Hepatocyte (in vitro differentiated cells): Measurements from ENCODE around the gene CLCN4. TPM values are rescaled to one million over a fixed set of nuclear protein-coding genes. Genes with fewer than 3 reads are reported as not detected.

Experiments used
- DNase-seq: peaks from one replicate; pipeline ENCODE4 v3.0.0-alpha.2; 2016; ENCODE audit warnings: low spot score
- H2AFZ ChIP-seq: fragments of 200-600 bp; sonication (generic); 2 replicates; pipeline ENCODE4 v1.6.0; 2016; ENCODE audit warnings: antibody characterized with exemption, mild to moderate bottlenecking
- H3K27ac ChIP-seq: fragments of 200-600 bp; sonication (generic); 2 replicates; pipeline ENCODE4 v1.5.1; 2016; ENCODE audit warnings: mild to moderate bottlenecking
- H3K27me3 ChIP-seq: fragments of 200-600 bp; sonication (generic); 2 replicates; pipeline ENCODE4 v1.6.1; 2016
- H3K36me3 ChIP-seq: fragments of 200-600 bp; sonication (generic); replicated peaks from 2 replicates; pipeline ENCODE4 v1.5.1; 2016; ENCODE audit warnings: low read depth; ENCODE audit not compliant: insufficient read depth
- H3K4me1 ChIP-seq: fragments of 200-600 bp; sonication (generic); 2 replicates; pipeline ENCODE4 v1.5.1; 2016; ENCODE audit warnings: mild to moderate bottlenecking, moderate library complexity; ENCODE audit not compliant: insufficient read depth
- H3K4me2 ChIP-seq: fragments of 200-600 bp; sonication (generic); 2 replicates; pipeline ENCODE4 v1.6.0; 2016
- H3K4me3 ChIP-seq: fragments of 200-600 bp; sonication (generic); 2 replicates; pipeline ENCODE4 v1.5.1; 2016; ENCODE audit warnings: mild to moderate bottlenecking
- H3K79me2 ChIP-seq: fragments of 200-600 bp; sonication (generic); 2 replicates; pipeline ENCODE4 v1.6.0; 2017; ENCODE audit warnings: mild to moderate bottlenecking
- H3K9me2 ChIP-seq: fragments of 200-600 bp; sonication (generic); replicated peaks from 2 replicates; pipeline ENCODE4 v1.6.0; 2017; ENCODE audit warnings: mild to moderate bottlenecking; ENCODE audit not compliant: insufficient read depth
- H3K9me3 ChIP-seq: fragments of 200-600 bp; sonication (generic); 2 replicates; pipeline ENCODE4 v1.5.1; 2016; ENCODE audit warnings: low read depth, mild to moderate bottlenecking
- H4K20me1 ChIP-seq: fragments of 200-600 bp; sonication (generic); 2 replicates; pipeline ENCODE4 v1.6.0; 2016; ENCODE audit warnings: mild to moderate bottlenecking; ENCODE audit not compliant: insufficient read depth, poor library complexity, severe bottlenecking
- EZH2 ChIP-seq: fragments of 200-600 bp; sonication (generic); IDR thresholded peaks from 2 replicates; pipeline ENCODE4 v1.6.1; 2016; ENCODE audit warnings: antibody characterized with exemption, mild to moderate bottlenecking, borderline replicate concordance
- EZH2phosphoT487 ChIP-seq: fragments of 200-600 bp; sonication (generic); IDR thresholded peaks from one replicate; pipeline ENCODE4 v1.6.1; 2018; ENCODE audit warnings: antibody characterized with exemption, mild to moderate bottlenecking, low read depth, moderate library complexity; ENCODE audit not compliant: unreplicated experiment, severe bottlenecking
- WGBS: methylation state at CpG from one replicate; pipeline ENCODE4 v1.1.6; 2016; ENCODE audit warnings: low lambda C conversion rate; ENCODE audit errors: missing lambda C conversion rate; 5-methylcytosine and 5-hydroxymethylcytosine counted together
- polyA plus RNA-seq: library from polyadenylated mRNA; unstranded; fragments of >200 nt; fragmentation: Nextera tagmentation; extraction: Ambion mirVana; gene quantifications from 2 replicates; pipeline ENCODE4 v1.2.1, GENCODE V29; 2016
- total RNA-seq: library from RNA; depleted of rRNA; stranded (reverse); fragments of >200 nt; gene quantifications from 2 replicates; pipeline ENCODE4 v1.2.3, GENCODE V29; 2014
- TF ChIP-seq, protein P1 (sequence below): fragments of 200-600 bp; sonication (generic); IDR thresholded peaks from 2 replicates; pipeline ENCODE4 v1.5.1; 2016; ENCODE audit warnings: antibody characterized with exemption, mild to moderate bottlenecking; ENCODE audit not compliant: poor library complexity

Gene CLCN4
- total and polyA plus RNA-seq, 2 experiments from 2014 or later: 2.2 to 3.8 TPM

DNA sequence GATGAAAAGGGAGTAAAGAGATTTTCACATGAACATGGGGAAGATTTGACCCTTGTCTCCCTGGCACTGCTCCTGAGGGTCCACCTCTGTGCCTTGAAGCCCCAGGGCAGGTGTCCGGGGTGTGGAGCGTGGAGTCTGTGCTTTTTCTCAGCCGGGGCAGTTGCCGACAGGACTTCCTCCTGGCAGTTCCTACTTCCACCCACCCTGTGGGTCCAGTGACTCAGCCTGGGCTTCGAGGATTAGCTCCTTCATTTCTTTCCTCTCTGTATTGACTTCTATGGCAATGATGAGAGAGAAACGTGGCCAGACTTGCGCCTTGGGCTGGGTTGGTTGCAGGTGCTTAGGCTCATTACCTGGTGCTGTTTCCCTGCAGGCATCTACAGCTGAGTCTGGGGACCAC is 35.9 kb upstream of the CLCN4 start:
- Histone ChIP-seq H3K4me2 (no peak overlapping the region), H3K9me2 (no peaks in the 10 kb centered on the region), H3K4me3 (no peak overlapping the region), H2AFZ (no peak overlapping the region), H3K27ac (no peak overlapping the region), H3K79me2 (no peaks in the 10 kb centered on the region), H3K9me3 (peaks cover 6% of the 10 kb centered on the region), H3K4me1 (no peaks in the 10 kb centered on the region), H4K20me1 (no peaks in the 10 kb centered on the region), H3K27me3 (no peaks in the 10 kb centered on the region), H3K36me3 (no peaks in the 10 kb centered on the region)
- no peak for DNase-seq
- 96% methylated on average over 7 of the region's 7 CpGs for WGBS
- TF ChIP-seq EZH2phosphoT487 (no peak), EZH2 (no peak)
- TF ChIP-seq, protein P1, sequence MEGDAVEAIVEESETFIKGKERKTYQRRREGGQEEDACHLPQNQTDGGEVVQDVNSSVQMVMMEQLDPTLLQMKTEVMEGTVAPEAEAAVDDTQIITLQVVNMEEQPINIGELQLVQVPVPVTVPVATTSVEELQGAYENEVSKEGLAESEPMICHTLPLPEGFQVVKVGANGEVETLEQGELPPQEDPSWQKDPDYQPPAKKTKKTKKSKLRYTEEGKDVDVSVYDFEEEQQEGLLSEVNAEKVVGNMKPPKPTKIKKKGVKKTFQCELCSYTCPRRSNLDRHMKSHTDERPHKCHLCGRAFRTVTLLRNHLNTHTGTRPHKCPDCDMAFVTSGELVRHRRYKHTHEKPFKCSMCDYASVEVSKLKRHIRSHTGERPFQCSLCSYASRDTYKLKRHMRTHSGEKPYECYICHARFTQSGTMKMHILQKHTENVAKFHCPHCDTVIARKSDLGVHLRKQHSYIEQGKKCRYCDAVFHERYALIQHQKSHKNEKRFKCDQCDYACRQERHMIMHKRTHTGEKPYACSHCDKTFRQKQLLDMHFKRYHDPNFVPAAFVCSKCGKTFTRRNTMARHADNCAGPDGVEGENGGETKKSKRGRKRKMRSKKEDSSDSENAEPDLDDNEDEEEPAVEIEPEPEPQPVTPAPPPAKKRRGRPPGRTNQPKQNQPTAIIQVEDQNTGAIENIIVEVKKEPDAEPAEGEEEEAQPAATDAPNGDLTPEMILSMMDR: no peak

DNA sequence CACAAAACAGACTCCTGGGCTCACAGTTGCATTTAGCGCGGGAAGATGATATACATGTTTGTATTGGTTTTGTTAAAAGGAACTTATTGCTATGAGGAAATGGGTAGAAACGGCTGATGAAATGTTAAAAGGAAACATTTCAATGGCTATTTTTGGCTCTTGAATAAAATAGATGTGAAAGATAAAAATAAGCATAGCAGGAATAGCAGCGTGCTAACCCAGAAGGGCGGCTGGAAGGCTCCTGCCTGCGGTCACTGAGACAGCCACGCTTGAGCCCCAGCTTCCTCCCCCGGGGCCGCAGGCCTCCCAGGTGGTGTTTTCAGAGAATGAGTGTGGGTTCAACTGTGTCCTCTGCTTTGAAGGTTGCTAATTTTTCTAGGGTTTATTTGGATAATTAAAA is 35.0 kb upstream of the CLCN4 start:
- Histone ChIP-seq H4K20me1 (no peaks in the 10 kb centered on the region), H3K27me3 (no peaks in the 10 kb centered on the region), H3K36me3 (no peaks in the 10 kb centered on the region), H3K4me3 (no peak overlapping the region), H3K9me2 (no peaks in the 10 kb centered on the region), H3K4me2 (no peak overlapping the region), H3K4me1 (no peaks in the 10 kb centered on the region), H2AFZ (no peak overlapping the region), H3K9me3 (peaks cover 6% of the 10 kb centered on the region), H3K27ac (no peak overlapping the region), H3K79me2 (no peaks in the 10 kb centered on the region)
- no peak for DNase-seq
- TF ChIP-seq EZH2 (no peak), EZH2phosphoT487 (no peak)
- TF ChIP-seq, protein P1: no peak
- WGBS: 96% methylated on average over 9 of the region's 9 CpGs

DNA sequence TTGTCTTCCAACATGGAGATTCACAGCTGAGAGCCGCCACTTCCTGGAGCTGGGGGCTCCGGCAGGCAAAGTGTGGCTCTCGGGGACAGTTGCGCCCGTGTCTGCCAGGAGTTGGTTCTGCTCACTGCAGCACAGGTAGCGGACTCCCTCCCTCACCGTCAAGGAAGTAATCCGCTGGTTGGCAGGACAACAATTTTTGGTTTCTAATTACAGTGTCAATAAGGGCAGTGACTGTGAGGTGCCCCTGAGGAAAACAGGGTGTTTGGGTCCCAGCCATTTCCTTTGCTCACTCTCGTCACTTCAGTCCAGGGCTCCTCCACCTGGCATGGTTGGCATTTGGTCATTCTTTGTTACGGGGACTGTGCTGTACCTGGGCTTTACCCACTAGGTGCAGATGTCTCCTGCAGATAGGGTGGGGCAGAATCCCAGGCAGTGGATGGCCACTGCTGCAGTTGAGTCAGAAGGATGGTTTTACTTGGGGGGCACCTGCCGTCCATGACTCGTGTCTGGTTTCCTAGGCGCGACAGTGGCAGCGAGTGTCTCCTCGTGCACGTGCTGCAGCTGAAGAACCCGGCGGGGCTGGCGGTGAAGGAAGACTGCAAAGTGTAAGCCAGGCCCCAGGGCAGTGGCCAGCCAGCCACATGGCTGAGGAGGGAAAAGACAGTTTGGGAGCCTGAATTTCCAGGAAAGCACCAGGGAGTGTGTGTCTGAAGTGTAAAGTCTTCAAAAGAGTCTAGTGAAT is 32.1 kb upstream of the CLCN4 start:
- no peak overlapping the region for H3K4me3 ChIP-seq
- H3K36me3 ChIP-seq: no peaks in the 10 kb centered on the region
- no peak overlapping the region for H3K27ac ChIP-seq
- no peak overlapping the region for H3K4me2 ChIP-seq
- H3K9me2 ChIP-seq: no peaks in the 10 kb centered on the region
- no peaks in the 10 kb centered on the region for H3K79me2 ChIP-seq
- H3K27me3 ChIP-seq: no peaks in the 10 kb centered on the region
- DNase-seq: no peak
- no peaks in the 10 kb centered on the region for H3K4me1 ChIP-seq
- no peaks in the 10 kb centered on the region for H4K20me1 ChIP-seq
- peaks cover 6% of the 10 kb centered on the region for H3K9me3 ChIP-seq
- WGBS: 91% methylated on average over 20 of the region's 20 CpGs
- no peak overlapping the region for H2AFZ ChIP-seq
- no peak for TF ChIP-seq EZH2phosphoT487

- Histone ChIP-seq H4K20me1 (no peaks in the 10 kb centered on the region), H3K27me3 (no peaks in the 10 kb centered on the region), H3K4me3 (no peak overlapping the region), H3K9me3 (peaks cover under 1% of the 10 kb centered on the region), H3K79me2 (no peaks in the 10 kb centered on the region), H2AFZ (no peak overlapping the region), H3K36me3 (no peaks in the 10 kb centered on the region), H3K4me1 (no peaks in the 10 kb centered on the region), H3K9me2 (no peaks in the 10 kb centered on the region), H3K27ac (no peak overlapping the region), H3K4me2 (no peak overlapping the region)
- TF ChIP-seq EZH2phosphoT487 (no peak), EZH2 (no peak)
- TF ChIP-seq, protein P1: no peak
- no peak for DNase-seq
- WGBS: 83% methylated on average over 13 of the region's 13 CpGs
Observed at GRCh38 chrX:10125248-10125615, 31.5 kb upstream of the CLCN4 start.
